ENCODE data around the gene CAMK4.
"Not testable (repeated sequence)": the region's sequence is repeated elsewhere in the genome, so short reads cannot be mapped to it uniquely, and the experiment has no call there.

CAMK4 gene

GRCh38 chr5:111256128-111256527, 31.9 kb downstream of the CAMK4 start:
- no peak for DNase-seq (ENCODE audit: low spot score)

GRCh38 chr5:111257610-111258009, 33.4 kb downstream of the CAMK4 start:
- not testable (repeated sequence) for DNase-seq (ENCODE audit: low spot score)

GRCh38 chr5:111259636-111260035, 35.5 kb downstream of the CAMK4 start:
- DNase-seq (ENCODE audit: low spot score), result no peak

- DNase-seq (ENCODE audit: low spot score), result no peak
Observed at GRCh38 chr5:111261610-111262009, 37.4 kb downstream of the CAMK4 start.

- DNase-seq (ENCODE audit: low spot score), result no peak
Observed at GRCh38 chr5:111262153-111262552, 38.0 kb downstream of the CAMK4 start.

DNA sequence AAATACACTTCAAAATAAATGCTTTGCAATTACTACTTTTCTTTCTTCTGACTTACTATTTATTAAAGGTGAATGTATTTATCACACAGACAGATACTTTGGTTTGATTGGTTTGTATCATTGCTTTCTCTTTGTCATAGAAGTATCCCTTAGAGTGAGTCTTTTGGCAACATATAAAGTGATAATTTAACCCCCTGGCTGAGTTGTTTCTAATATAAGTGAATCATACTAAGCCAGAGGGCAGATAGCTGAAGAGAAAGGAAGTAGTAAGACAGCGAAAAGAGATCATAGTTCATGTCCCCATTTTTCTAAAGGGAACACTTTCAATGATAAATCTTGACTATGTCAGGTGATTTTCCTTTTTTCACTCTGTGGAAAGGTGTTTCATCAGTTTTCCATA, 38.6 kb downstream of the CAMK4 start:
- DNase-seq (ENCODE audit: low spot score), result no peak

DNA sequence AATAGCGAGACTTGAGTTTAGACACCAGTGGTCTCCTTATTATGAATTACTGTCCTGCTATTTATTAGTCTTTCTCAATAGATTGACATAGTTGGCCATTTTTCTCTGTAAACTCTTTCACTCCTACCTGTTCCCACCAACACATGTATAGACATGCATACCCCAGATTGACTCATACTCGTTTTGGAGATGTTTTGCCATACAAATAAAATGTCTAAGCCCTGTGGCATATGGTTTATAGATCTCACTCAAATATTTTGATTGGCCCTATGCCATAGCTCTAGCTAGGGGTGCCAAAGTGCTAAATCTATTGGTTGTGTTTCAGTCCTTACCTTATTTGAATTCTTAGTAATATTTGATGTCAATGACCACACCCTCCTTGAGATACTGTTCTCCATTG, 42.3 kb downstream of the CAMK4 start:
- DNase-seq (ENCODE audit: low spot score), result no peak

- DNase-seq (ENCODE audit: low spot score), result no peak
Observed at GRCh38 chr5:111268300-111268699, 44.1 kb downstream of the CAMK4 start.

GRCh38 chr5:111271885-111272284, 47.7 kb downstream of the CAMK4 start:
- peak; percentile 20 for DNase-seq (ENCODE audit: low spot score)

DNA sequence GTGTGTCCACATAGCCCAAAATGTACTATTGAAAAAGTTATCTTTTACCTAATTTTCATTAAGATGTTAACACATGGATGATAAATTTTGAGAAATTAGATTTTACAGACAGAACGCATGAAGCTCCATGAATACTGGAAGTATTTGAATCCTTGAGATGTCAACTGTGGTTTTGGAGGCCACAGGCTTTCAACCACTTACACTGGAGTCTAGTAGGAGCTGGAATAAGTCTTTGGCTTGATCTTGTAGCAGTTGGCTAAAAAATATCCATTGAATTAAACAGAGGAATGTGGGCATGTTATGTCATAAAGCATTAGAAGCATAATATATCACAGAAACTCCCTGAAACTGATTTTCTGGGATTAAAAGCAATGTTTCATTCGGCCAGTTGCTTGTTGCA, 52.9 kb downstream of the CAMK4 start:
- DNase-seq (ENCODE audit: low spot score), result no peak

DNA sequence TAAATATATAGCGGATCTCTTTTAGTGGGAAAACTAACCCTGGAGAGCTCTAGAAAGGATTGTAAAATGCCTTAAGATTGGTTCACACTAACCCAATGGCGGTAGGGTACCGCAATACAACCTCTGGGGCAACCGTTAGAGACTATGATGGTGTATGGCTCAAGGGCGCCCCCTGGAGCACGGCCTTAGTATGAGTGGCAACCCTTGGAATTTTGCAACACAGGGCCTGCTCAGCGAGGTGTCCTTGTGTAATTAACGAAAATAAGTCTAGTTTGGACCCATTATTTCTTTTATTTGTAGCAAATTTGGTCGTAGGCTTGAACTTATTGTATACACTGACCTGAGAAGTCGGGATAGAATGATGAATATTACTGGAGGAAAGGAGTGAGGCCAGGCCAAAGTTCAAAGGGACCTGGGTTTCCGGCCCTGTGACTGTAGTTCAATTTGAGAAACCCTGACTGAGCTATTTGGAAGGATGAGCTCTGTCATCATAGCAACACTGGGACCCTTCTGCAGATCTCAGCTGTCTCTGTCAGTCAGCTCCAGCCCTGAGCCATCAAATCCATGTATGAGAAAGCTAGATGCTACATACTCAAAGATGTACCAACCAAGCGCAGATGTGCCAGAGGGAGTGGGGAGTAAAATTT, 54.8 kb downstream of the CAMK4 start:
- DNase-seq (ENCODE audit: low spot score), result peak; percentile 89

GRCh38 chr5:111280282-111280951, 56.2 kb downstream of the CAMK4 start:
- no peak for DNase-seq (ENCODE audit: low spot score)

- DNase-seq (ENCODE audit: low spot score), result no peak
Observed at GRCh38 chr5:111282798-111283197, 58.6 kb downstream of the CAMK4 start.

DNA sequence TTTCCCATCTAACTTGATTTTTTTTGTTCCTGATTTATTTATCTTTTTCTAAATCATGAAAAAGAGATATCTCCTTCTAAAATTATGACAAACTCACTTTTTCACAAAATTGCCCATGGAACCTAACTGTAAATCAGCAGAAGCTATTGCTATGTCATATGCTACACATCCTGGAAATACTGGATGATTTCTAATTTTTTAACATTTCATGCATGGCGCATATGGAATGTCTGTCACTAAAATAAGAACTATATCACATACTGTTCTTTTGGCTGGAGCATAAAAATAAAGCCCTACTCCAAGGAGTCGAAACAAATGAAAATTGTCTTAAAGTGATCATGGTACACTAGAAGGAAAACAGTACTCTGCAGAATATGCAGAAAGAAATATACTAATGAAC, 60.6 kb downstream of the CAMK4 start:
- no peak for DNase-seq (ENCODE audit: low spot score)

DNA sequence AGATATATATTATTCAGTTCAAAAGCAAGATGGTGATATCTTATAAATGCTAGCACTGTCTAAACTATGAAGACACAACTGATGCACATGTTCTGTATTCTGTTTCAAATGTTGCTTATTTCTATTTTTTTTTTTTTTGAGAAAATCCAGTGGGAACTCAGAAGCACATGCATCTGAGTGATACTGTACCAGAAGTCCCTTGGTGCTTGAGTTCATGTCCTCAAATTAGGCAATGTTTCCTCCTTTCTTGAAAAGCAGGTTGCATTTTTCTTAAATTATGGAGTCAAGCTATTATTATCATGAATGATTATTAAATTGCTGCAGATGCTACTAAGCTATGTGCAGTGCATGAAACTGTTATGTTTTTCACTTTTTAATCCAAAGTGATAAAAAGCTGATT, 70.4 kb downstream of the CAMK4 start:
- DNase-seq (ENCODE audit: low spot score), result no peak

DNA sequence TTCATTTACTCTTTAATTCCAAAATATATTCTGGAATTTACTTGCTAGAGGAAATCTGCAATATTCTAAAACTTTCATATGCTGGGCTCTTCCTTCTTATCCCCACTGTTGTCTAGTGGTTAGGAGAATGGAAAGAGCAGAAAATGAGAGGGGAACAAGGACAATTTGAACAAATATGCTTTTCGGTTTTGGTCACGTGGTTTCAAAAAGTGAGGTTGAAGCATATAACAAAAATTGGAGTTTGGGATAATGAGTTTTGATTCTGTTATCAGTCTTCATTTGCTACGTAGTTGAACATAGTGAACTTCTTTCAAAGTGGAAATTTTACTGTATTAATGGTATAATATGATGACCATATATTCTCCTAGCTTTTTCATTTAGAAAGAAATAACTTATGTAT, 71.5 kb downstream of the CAMK4 start:
- DNase-seq (ENCODE audit: low spot score), result no peak

DNA sequence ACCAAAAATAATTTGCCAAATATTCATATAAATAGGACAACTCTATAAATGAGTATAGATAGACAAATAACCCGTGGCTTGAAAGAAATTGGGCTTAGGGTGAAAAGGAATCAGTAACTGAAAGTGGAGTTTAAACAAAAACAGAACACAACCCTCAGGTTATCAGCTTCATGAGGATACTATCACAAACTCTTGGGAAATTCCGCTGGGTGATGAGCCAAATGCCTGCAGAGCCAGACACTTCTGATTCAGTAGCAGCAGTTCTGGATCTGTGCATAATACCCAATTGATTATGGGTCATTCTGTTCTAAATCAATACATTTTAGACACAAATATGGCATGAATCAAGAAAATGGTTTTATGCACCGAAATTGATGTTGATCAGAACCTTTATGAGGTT, 72.4 kb downstream of the CAMK4 start:
- no peak for DNase-seq (ENCODE audit: low spot score)

DNA sequence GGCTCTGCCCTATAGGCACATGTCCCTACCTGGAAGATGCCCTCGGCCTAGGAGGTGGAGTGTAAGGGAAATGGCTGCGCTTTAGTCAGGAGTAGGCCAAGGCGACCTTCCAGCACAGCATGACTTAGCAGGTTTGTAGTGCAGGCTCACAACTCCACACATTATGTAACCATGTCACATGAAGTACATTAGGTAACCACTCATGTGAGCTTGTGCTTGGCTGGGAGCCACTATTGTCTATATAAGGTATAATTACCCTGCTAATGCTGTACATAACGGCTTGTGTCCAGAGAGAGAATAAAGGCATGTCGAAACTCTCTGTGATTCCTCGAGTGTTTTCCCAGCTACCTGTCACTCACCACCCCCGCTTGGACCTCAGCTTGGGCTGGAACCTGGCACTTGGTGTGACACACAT, 74.9 kb downstream of the CAMK4 start:
- DNase-seq (ENCODE audit: low spot score), result no peak

DNA sequence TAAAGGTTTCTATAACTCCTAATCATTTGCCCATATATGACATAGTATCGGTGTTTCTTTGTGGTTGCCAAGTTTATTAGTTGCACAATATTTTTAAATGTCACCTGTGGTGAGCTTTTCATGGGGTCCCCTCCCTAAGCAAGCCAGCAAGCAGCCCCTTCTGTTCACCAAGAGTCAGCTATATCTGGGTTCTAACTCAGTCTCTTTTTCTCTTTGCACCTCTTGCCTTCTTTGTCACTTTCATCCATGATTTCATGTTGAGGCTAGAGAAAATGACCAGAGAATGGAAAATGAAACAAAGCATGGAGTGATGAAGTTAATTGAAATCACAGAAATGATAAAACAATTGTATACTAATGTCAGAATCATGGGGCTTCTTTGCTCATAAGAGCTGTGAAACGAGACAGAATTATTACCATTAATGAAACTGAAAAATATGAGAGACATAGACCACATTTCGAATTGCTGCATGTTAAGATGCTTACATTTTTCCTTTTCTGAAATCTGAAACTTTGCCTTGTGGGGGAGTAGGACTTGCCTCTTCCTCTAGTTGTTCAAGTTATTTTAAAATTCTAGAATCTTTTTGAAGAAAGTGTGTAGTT, 75.7 kb downstream of the CAMK4 start:
- no peak for DNase-seq (ENCODE audit: low spot score)

GRCh38 chr5:111301264-111301663, 77.1 kb downstream of the CAMK4 start:
- DNase-seq (ENCODE audit: low spot score), result no peak

GRCh38 chr5:111302043-111302442, 77.9 kb downstream of the CAMK4 start:
- not testable (repeated sequence) for DNase-seq (ENCODE audit: low spot score)

- no peak for DNase-seq (ENCODE audit: low spot score)
Observed at GRCh38 chr5:111308951-111309350, 84.8 kb downstream of the CAMK4 start.

GRCh38 chr5:111309384-111309783, 85.2 kb downstream of the CAMK4 start:
- DNase-seq (ENCODE audit: low spot score), result no peak

Measured in CD4-positive, alpha-beta T cell treated with Interleukin-2 at 100 ng/mL for 4 hours (primary cell).